GM10266 (cell line): ENCODE results near the gene COX8C.
"Not testable (repeated sequence)": the region's sequence is repeated elsewhere in the genome, so short reads cannot be mapped to it uniquely, and the experiment has no call there.

Experiments
- DNase-seq: peaks from one replicate; pipeline ENCODE4 v3.0.0; 2012; ENCODE audit errors: extremely low spot score
- TF ChIP-seq, protein P1 (sequence below): IDR thresholded peaks from 2 replicates; pipeline ENCODE4 v1.5.1; 2012; ENCODE audit warnings: mild to moderate bottlenecking, low read depth; ENCODE audit not compliant: control insufficient read depth, insufficient read depth; ENCODE audit errors: missing control alignments

The COX8C gene

GRCh38 chr14:93369713-93370266, 22.8 kb downstream of the COX8C start:
- TF ChIP-seq, protein P1, sequence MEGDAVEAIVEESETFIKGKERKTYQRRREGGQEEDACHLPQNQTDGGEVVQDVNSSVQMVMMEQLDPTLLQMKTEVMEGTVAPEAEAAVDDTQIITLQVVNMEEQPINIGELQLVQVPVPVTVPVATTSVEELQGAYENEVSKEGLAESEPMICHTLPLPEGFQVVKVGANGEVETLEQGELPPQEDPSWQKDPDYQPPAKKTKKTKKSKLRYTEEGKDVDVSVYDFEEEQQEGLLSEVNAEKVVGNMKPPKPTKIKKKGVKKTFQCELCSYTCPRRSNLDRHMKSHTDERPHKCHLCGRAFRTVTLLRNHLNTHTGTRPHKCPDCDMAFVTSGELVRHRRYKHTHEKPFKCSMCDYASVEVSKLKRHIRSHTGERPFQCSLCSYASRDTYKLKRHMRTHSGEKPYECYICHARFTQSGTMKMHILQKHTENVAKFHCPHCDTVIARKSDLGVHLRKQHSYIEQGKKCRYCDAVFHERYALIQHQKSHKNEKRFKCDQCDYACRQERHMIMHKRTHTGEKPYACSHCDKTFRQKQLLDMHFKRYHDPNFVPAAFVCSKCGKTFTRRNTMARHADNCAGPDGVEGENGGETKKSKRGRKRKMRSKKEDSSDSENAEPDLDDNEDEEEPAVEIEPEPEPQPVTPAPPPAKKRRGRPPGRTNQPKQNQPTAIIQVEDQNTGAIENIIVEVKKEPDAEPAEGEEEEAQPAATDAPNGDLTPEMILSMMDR: no peak
- peak; percentile 38 for DNase-seq

DNA sequence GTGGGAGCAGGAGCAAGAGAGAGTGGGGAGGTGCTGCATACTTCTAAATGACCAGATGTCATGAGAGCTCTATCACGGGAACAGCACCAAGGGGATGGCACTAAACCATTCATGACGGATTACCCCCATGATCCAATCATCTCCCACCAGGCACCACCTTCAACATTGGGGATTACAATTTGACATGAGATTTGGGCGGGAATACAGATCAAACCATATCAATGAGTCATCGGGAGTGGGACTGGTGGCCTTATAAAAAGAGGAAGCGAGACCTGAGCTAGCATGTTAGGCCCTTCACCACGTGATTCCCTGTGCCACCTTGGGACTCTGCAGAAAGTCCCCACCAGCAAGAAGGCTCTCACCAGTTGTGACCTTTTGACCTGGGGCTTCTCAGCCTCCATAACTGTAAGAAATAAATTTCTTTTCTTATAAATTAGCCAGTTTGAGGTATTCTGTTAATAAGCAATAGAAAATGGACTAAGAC, 28.7 kb downstream of the COX8C start:
- DNase-seq: peak; percentile 35
- TF ChIP-seq, protein P1: no peak

GRCh38 chr14:93379831-93380230, 32.8 kb downstream of the COX8C start:
- no peak for DNase-seq

GRCh38 chr14:93381644-93382043, 34.7 kb downstream of the COX8C start:
- no peak for DNase-seq
- TF ChIP-seq, protein P1: peak; percentile 24

More at GRCh38 chr14:93379831-93380230, 32.8 kb downstream of the COX8C start:
- TF ChIP-seq, protein P1: no peak

DNA sequence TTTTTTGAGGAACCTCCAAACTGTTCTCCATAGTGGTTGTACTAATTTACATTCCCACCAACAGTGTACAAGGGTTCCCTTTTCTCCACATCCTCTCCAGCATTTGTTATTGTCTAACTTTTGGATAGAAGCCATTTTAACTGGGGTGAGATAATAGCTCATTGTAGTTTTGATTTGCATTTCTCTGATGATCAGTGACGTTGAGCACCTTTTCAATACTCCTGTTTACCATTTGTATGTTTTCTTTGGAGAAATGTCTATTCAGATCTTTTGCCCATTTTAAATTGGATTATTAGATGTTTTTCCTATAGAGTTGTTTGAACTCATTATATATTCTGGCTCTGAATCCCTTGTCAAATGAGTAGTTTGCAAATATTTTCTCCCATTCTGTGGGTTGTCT, 37.3 kb downstream of the COX8C start:
- DNase-seq: not testable (repeated sequence)

GRCh38 chr14:93395231-93395630, 48.2 kb downstream of the COX8C start:
- DNase-seq: no peak
- TF ChIP-seq, protein P1: no peak

DNA sequence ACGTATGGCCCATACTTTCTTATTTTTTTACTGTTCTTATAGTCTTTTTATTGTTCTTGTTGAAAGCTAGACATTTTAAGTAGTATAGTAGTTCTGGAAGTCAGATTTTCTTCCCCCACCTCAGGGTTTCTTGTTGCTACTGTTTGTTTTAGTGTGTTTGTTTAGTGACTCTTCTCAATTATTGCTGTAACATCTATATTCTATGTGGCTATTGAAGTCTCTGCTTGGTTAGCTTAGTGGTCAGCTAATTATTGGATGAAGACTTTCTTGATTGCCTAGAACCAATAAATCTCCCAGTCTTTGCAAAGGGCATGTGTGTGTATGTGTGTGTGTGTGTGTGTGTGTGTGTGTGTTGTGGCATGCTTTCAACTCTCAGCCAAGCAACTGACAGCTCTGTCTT, 49.5 kb downstream of the COX8C start:
- DNase-seq: no peak
- TF ChIP-seq, protein P1: no peak
